ENCODE data around the gene MEG3. TPM values are rescaled to one million over a fixed set of nuclear protein-coding genes. Genes with fewer than 3 reads are reported as not detected.

The MEG3 gene
- total RNA-seq, 4 donors from 2014 or later, result 6.0 to 23.7 (median 9.4) TPM

DNA sequence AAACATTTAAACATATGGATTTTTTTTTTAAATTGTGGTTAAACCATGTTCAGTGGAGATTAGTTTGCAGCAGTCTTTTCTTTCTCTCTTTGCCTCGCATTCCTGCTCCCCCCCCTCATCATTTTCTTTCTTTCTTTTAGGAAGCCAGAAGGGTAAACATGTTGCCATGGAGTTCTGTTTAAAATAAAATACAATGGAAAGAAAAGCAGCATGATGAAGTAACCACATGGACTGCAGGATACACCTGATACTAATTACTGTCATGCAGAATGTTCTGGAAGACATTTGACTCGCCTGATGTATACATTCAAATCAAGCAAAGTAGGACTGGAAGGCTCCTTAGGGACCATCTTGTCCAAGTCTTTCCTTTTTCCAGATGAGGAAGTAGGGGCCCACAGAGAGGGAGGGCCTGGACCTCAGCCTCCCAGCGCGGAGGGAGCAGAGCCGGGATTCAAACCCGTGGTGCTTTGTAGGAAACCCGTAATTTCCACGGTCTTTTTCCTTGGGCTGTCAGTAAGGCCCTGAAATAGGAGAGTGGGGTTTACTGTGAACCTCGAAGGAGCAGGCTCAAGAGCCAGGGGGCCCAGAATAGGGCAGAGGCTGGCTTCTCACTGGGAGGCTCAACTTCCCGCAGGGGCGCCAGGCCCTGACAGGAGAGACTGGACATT lies 2.4 kb upstream of the MEG3 start:
- WGBS, 2 donors, result 71 to 80% methylated on average over 9 to 11 of the region's 11 CpGs
- DNase-seq, result no peak
- Histone ChIP-seq H3K4me3 (replicated peaks in 1 of 3) (no peak overlapping the region), H3K9me3 (no peaks in the 10 kb centered on the region), H3K27ac (no peak overlapping the region), H3K27me3 (peaks cover 3% of the 10 kb centered on the region), H3K36me3 (no peaks in the 10 kb centered on the region), H3K4me1 (no peaks in the 10 kb centered on the region)
- intact Hi-C loops (cut with DNase I), result no loop called here
- TF ChIP-seq, protein P1, sequence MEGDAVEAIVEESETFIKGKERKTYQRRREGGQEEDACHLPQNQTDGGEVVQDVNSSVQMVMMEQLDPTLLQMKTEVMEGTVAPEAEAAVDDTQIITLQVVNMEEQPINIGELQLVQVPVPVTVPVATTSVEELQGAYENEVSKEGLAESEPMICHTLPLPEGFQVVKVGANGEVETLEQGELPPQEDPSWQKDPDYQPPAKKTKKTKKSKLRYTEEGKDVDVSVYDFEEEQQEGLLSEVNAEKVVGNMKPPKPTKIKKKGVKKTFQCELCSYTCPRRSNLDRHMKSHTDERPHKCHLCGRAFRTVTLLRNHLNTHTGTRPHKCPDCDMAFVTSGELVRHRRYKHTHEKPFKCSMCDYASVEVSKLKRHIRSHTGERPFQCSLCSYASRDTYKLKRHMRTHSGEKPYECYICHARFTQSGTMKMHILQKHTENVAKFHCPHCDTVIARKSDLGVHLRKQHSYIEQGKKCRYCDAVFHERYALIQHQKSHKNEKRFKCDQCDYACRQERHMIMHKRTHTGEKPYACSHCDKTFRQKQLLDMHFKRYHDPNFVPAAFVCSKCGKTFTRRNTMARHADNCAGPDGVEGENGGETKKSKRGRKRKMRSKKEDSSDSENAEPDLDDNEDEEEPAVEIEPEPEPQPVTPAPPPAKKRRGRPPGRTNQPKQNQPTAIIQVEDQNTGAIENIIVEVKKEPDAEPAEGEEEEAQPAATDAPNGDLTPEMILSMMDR (IDR thresholded peaks at IDR 0.05), result no peak
- TF ChIP-seq POLR2A (IDR thresholded peaks at IDR 0.05), result no peak

DNA sequence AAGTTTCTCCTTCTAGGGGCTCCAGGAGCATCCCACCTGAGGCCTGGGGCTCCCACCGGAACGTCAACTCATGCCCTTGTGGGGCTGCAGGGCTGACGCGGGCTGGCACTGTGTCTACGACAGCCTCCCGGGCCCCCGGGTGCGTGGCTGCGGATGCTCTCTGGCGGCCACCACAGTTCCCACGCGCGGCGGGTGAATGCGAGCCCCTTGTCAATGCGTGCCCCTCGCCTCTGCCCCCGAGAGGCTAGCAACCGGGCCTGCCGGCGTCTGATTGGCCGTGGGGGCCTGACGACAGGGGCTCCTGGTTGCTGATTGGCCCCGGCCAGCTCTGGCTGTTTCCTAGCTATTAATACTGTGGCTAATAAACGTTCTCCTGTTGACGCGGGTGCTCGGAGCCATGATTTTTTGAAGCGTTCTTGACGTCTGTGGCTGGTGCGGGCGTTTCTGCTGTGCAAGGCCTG lies 1.8 kb upstream of the MEG3 start:
- TF ChIP-seq, protein P1 (IDR thresholded peaks at IDR 0.05), result no peak
- TF ChIP-seq POLR2A (IDR thresholded peaks at IDR 0.05), result no peak
- 72% methylated on average over 8 to 18 of the region's 32 CpGs for WGBS, 2 donors
- no peaks in the 10 kb centered on the region for H3K4me1 ChIP-seq
- H3K27ac ChIP-seq, result no peak overlapping the region
- H3K36me3 ChIP-seq, result no peaks in the 10 kb centered on the region
- intact Hi-C loops (cut with DNase I), result no loop called here
- no peak overlapping the region for H3K4me3 ChIP-seq (replicated peaks in 1 of 3)
- peak in 1 of 2 donors; percentile 5 for DNase-seq
- H3K9me3 ChIP-seq, result no peaks in the 10 kb centered on the region
- H3K27me3 ChIP-seq, result peaks cover 3% of the 10 kb centered on the region

DNA sequence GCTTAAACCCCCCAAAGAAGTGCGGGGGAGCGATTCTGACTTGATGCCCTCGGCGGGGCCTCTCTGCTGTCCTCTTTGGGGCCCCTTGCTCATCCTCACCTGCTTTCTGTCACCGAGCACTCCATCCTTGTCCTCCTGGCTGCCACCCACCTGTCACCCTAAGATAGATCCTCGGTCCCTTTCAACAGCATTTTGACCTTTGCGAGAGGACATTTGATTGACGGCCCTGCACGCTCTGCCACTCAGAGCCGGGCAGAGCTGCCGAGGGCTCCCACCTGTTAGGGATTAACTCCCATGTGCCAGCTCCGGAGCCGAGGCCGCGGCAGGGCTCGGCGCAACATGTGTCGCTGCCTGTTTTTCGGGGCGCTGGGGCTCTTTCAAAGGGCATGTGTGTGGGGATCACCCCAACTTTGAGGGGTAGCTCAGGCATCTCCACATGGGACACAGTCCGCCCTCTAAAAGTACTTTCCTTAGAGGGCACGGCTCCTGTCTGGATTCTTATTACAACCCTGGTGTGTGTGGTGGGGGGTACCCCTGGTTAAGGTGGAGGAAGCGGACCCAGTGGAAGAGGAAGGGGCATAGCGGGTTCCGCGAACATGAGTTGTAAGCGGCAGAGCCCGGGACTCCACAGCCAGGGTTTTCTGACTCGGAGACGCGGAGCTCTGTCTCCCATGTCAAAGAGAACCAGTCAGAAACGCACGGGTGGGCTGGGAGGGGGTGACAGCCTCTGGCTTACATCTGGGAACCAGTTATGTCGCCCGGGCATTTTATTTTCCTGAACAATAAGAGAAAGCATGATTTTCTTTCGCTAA lies 811 bp upstream of the MEG3 start:
- Histone ChIP-seq H3K4me1 (no peaks in the 10 kb centered on the region), H3K27ac (no peak overlapping the region), H3K9me3 (no peaks in the 10 kb centered on the region), H3K36me3 (no peaks in the 10 kb centered on the region), H3K27me3 (peaks cover 3% of the 10 kb centered on the region), H3K4me3 (replicated peaks in 1 of 3) (no peak overlapping the region)
- DNase-seq, result no peak
- 62 to 72% methylated on average over 22 to 35 of the region's 36 CpGs for WGBS, 2 donors
- intact Hi-C loops (cut with DNase I), result no loop called here
- no peak for TF ChIP-seq POLR2A (IDR thresholded peaks at IDR 0.05)
- TF ChIP-seq, protein P1 (IDR thresholded peaks at IDR 0.05), result no peak

DNA sequence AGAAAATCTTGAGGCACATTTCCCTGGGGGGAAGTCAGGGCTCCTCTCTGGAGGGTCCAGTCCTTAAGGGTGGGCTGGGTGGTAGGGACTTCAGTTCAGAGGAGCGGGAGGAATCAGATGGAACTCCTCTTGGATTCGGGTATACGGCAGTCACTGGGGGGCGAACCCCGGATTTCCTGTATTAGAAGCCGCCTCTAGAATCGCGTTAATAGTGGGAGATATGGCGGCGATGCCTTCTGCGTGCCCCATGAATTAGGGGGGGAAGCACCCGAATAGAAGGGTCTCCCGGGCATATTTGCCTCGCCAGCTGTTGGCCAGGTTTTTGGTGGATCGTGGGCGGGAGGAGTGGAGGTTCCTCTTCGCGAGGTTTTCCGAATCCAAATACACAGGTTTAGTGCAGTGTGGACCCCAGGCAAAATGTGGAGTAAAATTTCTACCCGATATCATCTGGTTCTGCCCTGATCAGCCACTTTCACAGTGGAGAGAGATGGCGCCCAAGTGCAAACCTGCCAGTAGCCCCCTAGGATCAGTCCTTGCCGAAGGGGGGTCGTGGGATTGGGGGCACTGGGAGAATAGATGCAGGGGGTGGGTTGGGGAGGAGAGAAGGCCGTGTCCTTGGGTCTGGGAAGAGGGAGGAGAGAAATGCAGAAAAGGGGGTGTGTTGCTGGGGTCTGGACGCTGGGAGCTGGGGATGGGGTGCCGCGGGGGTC lies 628 bp downstream of the MEG3 start:
- no peaks in the 10 kb centered on the region for H3K36me3 ChIP-seq
- 55 to 58% methylated on average over 27 of the region's 27 CpGs for WGBS, 2 donors
- no peak for TF ChIP-seq POLR2A (IDR thresholded peaks at IDR 0.05)
- TF ChIP-seq, protein P1 (IDR thresholded peaks at IDR 0.05), result no peak
- no peaks in the 10 kb centered on the region for H3K4me1 ChIP-seq
- H3K27ac ChIP-seq, result no peak overlapping the region
- H3K27me3 ChIP-seq, result peaks cover 3% of the 10 kb centered on the region
- intact Hi-C loops (cut with DNase I), result no loop called here
- H3K4me3 ChIP-seq (replicated peaks in 1 of 3), result no peak overlapping the region
- DNase-seq, result no peak
- no peaks in the 10 kb centered on the region for H3K9me3 ChIP-seq

All from thyroid gland (tissue), 4 donors.